HepG2 (cell line): ENCODE data around the gene RRP8. TPM values are rescaled to one million over a fixed set of nuclear protein-coding genes. Genes with fewer than 3 reads are reported as not detected.

ENCODE experiments used
- AHR ChIP-seq: IDR thresholded peaks from 2 replicates; pipeline ENCODE4 v1.6.1; 2018; ENCODE audit warnings: missing genetic modification reagents, missing compliant biosample characterization
- HCFC1 ChIP-seq: fragments of 150-350 bp; IDR thresholded peaks from 2 replicates; pipeline ENCODE4 v1.6.1; 2014; ENCODE audit warnings: low read depth, low read length
- HNRNPL ChIP-seq: fragments of 200-400 bp; formaldehyde crosslinking; IDR thresholded peaks from 2 replicates; pipeline ENCODE4 v1.6.1; 2017; ENCODE audit warnings: mild to moderate bottlenecking, low read depth, low read length
- KDM1A ChIP-seq: IDR thresholded peaks from 2 replicates; pipeline ENCODE4 v1.6.1; 2016; ENCODE audit warnings: missing compliant biosample characterization
- SOX13 ChIP-seq, 3 experiments: fragments of 450-650 bp in 1 of 3; sonication (generic) in 1 of 3; formaldehyde crosslinking in 1 of 3; IDR thresholded peaks in 2 of 3; conservative IDR thresholded peaks in 1 of 3; 2 replicates each; pipeline versions ENCODE4 v1.5.0 to v1.6.1; 2016 to 2020; ENCODE audit warnings: antibody characterized with exemption in 1 of 3, mild to moderate bottlenecking in 1 of 3, missing compliant biosample characterization in 1 of 3, missing genetic modification reagents in 1 of 3, moderate library complexity in 1 of 3
- SP1 ChIP-seq, 2 experiments: fragments of 450-650 bp in 1 of 2; sonication (generic) in 1 of 2; formaldehyde crosslinking in 1 of 2; IDR thresholded peaks; 2 replicates each; pipeline versions ENCODE4 v1.4.0 to v1.6.1; 2016 to 2020; ENCODE audit warnings: missing genetic modification reagents in 1 of 2
- TGIF2 ChIP-seq: IDR thresholded peaks from 2 replicates; pipeline ENCODE4 v1.6.1; 2016; ENCODE audit warnings: control low read depth, missing compliant biosample characterization
- ZBTB20 ChIP-seq: sonication (generic); formaldehyde crosslinking; IDR thresholded peaks from 2 replicates; pipeline ENCODE4 v1.8.1; 2023; ENCODE audit warnings: missing genetic modification reagents, low read depth, mild to moderate bottlenecking, borderline replicate concordance
- ZFAT ChIP-seq: sonication (generic); formaldehyde crosslinking; conservative IDR thresholded peaks from 2 replicates; pipeline ENCODE4 v1.8.1; 2023; ENCODE audit warnings: missing genetic modification reagents, inconsistent platforms
- polyA plus RNA-seq, 8 experiments: library from polyadenylated mRNA; depleted of rRNA in 3 of 8; stranded (reverse) in 7 of 8; unstranded in 1 of 8; fragments of >200 nt; fragmentation: Illumina TruSeq in 4 of 8; extraction: Trizol in 4 of 8; gene quantifications; 2 replicates each; pipeline versions ENCODE4 v1.2.1 to v1.2.3, GENCODE V29; 2011 to 2016; ENCODE audit warnings: low read depth in 4 of 8, missing spikeins in 1 of 8, mixed read lengths in 1 of 8; ENCODE audit not compliant: insufficient read depth in 1 of 8
- total RNA-seq, 5 experiments: library from RNA; depleted of rRNA; stranded (reverse); fragments of >200 nt; fragmentation: Illumina TruSeq; extraction: Trizol; gene quantifications; 2 replicates each; pipeline ENCODE4 v1.2.3, GENCODE V29; 2016; ENCODE audit warnings: low read depth in 1 of 5
- TF ChIP-seq, protein P1 (sequence below): sonication (generic); formaldehyde crosslinking; IDR thresholded peaks from 2 replicates; pipeline ENCODE4 v1.5.1; 2020; ENCODE audit warnings: mild to moderate bottlenecking, missing genetic modification reagents, moderate library complexity
- TF ChIP-seq, protein P2 (sequence below): sonication (generic); formaldehyde crosslinking; conservative IDR thresholded peaks from 2 replicates; pipeline ENCODE4 v1.4.0; 2020; ENCODE audit warnings: mild to moderate bottlenecking, missing genetic modification reagents, moderate library complexity
- TF ChIP-seq, protein P3 (sequence below): sonication (generic); formaldehyde crosslinking; IDR thresholded peaks from 2 replicates; pipeline ENCODE4 v1.4.0; 2020; ENCODE audit warnings: mild to moderate bottlenecking, missing genetic modification reagents

The RRP8 gene
- total and polyA plus RNA-seq, 2 of the 13 experiments (the other 11 are each of a cell fraction or from before 2014, with no cell fraction given), result 7.2 to 21.6 TPM

GRCh38 chr11:6625156-6625831, 21.9 kb upstream of the RRP8 start (continued):
- TF ChIP-seq HNRNPL (peak; percentile 93), AHR (CRISPR knock-in tag) (no peak), SOX13 (IDR thresholded peaks at IDR 0.05) (no peak), SOX13 (CRISPR knock-in tag; conservative IDR thresholded peaks at IDR 0.05 in 1 of 2, IDR thresholded peaks at IDR 0.05 in 1 of 2) (0 out of 4 replicates have a peak, but pooled peaks of 1 of the 2 experiments have one; percentile 5), ZBTB20 (CRISPR knock-in tag) (no peak), TGIF2 (CRISPR knock-in tag) (no peak), ZFAT (CRISPR knock-in tag) (no peak), SP1 (IDR thresholded peaks at IDR 0.05) (no peak), SP1 (CRISPR knock-in tag; IDR thresholded peaks at IDR 0.05) (no peak), HCFC1 (no peak), KDM1A (no peak)
- TF ChIP-seq, protein P1, sequence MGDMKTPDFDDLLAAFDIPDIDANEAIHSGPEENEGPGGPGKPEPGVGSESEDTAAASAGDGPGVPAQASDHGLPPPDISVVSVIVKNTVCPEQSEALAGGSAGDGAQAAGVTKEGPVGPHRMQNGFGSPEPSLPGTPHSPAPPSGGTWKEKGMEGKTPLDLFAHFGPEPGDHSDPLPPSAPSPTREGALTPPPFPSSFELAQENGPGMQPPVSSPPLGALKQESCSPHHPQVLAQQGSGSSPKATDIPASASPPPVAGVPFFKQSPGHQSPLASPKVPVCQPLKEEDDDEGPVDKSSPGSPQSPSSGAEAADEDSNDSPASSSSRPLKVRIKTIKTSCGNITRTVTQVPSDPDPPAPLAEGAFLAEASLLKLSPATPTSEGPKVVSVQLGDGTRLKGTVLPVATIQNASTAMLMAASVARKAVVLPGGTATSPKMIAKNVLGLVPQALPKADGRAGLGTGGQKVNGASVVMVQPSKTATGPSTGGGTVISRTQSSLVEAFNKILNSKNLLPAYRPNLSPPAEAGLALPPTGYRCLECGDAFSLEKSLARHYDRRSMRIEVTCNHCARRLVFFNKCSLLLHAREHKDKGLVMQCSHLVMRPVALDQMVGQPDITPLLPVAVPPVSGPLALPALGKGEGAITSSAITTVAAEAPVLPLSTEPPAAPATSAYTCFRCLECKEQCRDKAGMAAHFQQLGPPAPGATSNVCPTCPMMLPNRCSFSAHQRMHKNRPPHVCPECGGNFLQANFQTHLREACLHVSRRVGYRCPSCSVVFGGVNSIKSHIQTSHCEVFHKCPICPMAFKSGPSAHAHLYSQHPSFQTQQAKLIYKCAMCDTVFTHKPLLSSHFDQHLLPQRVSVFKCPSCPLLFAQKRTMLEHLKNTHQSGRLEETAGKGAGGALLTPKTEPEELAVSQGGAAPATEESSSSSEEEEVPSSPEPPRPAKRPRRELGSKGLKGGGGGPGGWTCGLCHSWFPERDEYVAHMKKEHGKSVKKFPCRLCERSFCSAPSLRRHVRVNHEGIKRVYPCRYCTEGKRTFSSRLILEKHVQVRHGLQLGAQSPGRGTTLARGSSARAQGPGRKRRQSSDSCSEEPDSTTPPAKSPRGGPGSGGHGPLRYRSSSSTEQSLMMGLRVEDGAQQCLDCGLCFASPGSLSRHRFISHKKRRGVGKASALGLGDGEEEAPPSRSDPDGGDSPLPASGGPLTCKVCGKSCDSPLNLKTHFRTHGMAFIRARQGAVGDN (CRISPR knock-in tag), result peak; percentile 33; the same call in 1 of the 2 replicates
- TF ChIP-seq, protein P2, sequence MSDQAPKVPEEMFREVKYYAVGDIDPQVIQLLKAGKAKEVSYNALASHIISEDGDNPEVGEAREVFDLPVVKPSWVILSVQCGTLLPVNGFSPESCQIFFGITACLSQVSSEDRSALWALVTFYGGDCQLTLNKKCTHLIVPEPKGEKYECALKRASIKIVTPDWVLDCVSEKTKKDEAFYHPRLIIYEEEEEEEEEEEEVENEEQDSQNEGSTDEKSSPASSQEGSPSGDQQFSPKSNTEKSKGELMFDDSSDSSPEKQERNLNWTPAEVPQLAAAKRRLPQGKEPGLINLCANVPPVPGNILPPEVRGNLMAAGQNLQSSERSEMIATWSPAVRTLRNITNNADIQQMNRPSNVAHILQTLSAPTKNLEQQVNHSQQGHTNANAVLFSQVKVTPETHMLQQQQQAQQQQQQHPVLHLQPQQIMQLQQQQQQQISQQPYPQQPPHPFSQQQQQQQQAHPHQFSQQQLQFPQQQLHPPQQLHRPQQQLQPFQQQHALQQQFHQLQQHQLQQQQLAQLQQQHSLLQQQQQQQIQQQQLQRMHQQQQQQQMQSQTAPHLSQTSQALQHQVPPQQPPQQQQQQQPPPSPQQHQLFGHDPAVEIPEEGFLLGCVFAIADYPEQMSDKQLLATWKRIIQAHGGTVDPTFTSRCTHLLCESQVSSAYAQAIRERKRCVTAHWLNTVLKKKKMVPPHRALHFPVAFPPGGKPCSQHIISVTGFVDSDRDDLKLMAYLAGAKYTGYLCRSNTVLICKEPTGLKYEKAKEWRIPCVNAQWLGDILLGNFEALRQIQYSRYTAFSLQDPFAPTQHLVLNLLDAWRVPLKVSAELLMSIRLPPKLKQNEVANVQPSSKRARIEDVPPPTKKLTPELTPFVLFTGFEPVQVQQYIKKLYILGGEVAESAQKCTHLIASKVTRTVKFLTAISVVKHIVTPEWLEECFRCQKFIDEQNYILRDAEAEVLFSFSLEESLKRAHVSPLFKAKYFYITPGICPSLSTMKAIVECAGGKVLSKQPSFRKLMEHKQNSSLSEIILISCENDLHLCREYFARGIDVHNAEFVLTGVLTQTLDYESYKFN (CRISPR knock-in tag), result peak; percentile 34; the same call in 1 of the 2 replicates
- TF ChIP-seq, protein P3, sequence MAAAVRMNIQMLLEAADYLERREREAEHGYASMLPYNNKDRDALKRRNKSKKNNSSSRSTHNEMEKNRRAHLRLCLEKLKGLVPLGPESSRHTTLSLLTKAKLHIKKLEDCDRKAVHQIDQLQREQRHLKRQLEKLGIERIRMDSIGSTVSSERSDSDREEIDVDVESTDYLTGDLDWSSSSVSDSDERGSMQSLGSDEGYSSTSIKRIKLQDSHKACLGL (CRISPR knock-in tag), result no peak
- TF ChIP-seq, all 625 proteins: peak for 13
